ENCODE results near the gene PLCB1.
A peak's percentile ranks its signal among the peaks of the same experiment; 100 is the strongest.
"Not testable (repeated sequence)": the region's sequence is repeated elsewhere in the genome, so short reads cannot be mapped to it uniquely, and the experiment has no call there.

Gene PLCB1

DNA sequence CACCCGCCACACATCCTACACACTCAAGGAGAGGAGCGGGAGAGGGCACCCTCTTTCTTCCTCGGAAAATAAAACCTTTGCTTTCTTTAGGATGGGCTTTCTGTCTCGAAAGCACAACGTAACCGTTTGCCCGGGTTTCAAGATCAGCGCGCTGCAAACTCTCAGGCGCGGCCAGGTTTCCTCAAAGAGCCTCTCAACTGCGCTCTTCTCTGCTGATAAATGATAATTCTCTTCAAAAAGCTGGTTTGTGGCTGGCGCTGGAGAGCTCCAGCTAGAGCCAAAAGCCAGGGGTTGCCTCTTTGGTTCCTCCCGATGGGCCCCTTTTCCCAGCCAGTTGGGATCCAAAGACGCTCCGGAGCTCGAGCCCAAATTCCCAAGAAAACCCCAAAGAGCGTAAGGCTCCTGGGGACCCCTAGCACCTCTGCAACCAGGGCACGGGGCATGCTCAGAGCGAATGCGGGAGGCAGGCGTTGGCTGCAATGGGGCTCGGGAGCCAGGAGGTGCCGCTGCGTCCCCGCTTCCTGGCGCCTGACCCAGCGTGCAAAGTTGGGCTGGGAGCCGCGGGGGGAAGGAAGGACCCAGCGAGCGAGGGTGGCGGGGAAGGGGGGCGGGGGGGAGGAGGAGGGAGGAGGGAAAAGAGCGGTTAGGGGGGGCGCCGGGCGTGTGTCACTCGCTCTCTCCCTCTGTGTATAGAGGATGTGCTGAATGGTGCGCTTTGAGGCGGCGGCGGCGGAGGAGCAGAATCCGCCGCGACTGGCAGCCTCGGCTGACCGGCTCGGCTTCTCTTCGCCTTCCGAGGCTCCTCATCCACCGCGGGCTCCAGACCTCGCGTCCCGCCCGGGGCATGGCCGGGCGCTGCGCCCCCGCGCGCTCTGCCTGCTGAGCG lies at the start of gene PLCB1:
Gene PLCB1 (plus strand): TSS at position 669 of the 886 bp plus-strand sequence. CDS start 386 bp downstream, outside the sequence.
- DNase-seq (ENCODE audit: extremely low read depth in 1 of 2, low read depth in 1 of 2) = peak; percentile 41 to 50

DNA sequence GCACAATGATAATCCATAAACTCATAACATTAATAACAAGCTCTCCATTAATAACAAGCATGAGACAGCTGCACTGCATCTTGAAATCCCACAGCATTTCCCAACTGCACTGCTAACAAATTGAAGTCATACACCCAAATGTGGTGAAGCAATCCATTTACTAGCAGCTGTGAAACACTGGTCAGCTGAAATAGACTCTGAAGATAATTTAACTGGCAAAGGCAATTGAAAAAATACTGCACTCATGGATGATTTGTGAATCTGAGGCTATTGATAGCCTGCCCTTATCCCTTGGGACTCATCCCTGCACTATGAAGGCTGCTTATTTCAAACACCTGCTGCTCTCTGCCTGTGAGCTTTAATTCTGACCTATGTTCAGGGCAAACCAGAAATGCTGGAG lies 49.1 kb upstream of the PLCB1 start:
- DNase-seq (ENCODE audit: extremely low read depth in 1 of 2, low read depth in 1 of 2) = no peak

DNA sequence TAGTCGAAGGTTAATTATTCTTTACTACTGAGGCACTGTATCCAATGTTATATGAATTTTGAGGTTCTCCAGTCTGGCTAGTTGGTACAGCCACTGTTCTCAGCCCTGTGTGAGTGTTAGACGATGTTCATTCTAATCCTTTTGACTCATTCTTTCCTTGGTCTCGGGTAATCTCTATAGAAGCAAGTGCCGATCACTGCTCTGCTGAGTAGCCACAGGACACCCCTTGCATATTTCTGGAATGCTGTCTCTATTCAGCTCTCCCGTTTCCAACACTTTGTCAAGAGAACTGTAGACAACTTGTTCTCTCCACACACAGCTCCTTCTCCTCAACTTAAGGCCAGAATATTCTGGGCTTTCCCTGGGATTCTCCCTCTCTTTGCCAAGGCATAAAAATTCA lies 42.4 kb upstream of the PLCB1 start:
- no peak for DNase-seq (ENCODE audit: extremely low read depth in 1 of 2, low read depth in 1 of 2)

DNA sequence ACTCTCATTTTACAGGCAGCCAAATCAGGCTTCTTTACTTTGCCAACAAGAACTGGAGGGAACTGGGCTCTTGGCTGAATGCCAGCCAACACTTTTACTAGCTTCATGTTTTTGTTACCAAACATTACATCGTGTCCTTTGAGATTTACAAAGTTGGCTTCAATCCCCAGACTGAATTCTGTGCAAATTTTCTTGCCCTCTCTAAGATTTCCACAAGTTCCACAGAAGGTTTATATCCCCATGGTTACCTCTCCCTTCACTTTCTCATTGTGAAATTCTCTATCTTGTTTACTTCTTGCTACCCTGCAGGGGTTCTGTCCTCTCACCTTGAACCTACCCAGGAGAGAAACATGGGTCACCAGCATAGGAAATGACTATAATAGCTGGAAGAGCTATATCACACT lies 37.6 kb upstream of the PLCB1 start:
- DNase-seq (ENCODE audit: extremely low read depth in 1 of 2, low read depth in 1 of 2) = no peak

DNA sequence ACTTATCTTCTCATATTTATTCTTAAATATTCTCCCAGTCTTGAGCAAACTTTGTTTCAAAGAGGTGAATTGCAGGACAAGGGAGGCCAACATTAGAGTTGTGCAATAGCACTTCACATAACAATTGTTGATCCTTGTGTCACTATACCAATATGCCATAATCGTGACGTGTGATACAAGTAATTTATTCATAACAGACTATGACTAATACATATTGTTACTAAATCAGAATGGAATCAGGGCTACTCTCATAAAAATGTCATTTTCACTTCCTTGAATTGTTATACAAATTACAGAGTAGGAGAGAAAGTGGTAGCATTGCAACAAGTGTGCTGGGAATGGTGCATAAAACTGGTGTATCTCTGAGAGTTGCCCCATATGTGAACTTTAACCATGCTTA lies 37.2 kb upstream of the PLCB1 start:
- no peak for DNase-seq (ENCODE audit: extremely low read depth in 1 of 2, low read depth in 1 of 2)

DNA sequence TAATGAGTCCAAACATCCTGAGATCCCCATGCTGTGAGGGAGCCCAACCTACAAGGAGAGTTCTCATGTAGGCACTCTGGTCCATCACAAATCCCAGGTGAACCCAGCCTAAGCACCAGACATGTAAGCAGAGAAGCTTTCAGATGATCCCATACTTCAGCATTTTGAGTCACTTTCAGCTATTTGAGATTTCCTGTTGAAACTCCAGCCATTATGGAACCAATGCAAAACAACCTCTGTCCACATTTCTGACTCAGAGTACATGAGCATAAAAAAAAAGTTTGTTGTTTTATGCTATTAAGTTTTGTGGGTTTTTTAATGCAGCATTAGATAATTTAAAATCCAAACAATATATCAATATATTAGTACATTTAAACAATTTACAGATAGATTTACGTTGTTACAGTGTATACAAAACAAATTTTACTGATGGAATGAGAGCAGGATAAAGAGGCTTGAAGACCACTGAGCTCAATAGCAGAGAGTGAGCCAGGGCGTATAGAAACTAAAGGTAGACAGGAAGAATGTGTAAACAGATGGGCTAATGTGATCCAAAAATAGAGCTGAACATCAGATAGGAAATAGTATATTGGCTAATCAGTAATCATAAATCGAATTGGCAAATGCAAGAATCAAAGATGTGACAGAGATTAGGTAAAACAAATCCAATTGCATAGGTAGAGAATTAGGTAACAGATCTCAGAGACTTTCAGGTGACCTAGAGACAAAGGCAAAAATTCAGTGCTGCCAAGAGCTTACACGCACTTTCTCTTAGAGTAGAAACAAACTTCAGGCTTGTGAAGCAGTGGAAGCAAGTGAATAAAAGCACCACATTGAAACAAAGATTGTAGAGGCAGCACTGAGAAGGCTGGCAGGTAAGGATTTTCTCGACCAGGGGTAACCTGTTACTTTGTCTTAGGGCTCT lies 36.2 kb upstream of the PLCB1 start:
- no peak for DNase-seq (ENCODE audit: extremely low read depth in 1 of 2, low read depth in 1 of 2)

DNA sequence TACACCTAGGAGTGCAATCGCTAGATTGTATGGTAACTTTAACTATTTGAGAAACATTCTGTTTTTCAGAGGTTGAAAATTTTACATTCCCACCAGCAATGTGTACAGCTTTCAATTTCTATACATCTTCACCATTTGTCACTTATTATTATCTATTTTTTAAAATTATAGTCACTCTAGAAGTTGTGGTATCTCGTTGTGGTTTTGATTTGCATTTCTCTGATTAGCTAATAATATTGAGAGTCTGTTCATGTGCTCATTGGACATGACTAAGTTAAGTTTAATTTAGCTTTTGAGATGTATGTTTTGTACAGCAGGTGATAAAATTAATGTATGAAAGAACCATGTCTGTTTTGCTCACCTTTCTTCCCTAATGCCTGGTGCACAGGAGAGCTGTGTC lies 34.8 kb upstream of the PLCB1 start:
- no peak for DNase-seq (ENCODE audit: extremely low read depth in 1 of 2, low read depth in 1 of 2)

DNA sequence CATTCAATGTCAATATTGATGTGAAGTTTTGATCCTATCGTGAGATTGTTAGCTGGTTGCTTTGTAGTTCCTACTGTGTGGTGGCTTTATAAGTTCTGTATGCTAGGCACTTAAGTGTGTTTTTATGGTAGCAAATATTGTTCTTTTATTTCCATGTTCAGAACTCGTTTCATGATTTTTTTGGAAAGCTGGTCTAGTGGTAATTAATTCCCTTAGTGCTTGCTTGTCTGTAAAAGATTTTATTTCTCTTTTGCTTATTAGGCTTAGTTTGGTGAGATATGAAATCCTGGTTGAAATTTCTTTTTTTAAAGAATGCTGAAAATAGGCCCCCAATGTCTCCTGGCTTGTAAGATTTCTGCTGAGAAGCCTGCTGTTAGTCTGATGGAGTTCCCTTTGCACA lies 27.8 kb upstream of the PLCB1 start:
- no peak for DNase-seq (ENCODE audit: extremely low read depth in 1 of 2, low read depth in 1 of 2)

DNA sequence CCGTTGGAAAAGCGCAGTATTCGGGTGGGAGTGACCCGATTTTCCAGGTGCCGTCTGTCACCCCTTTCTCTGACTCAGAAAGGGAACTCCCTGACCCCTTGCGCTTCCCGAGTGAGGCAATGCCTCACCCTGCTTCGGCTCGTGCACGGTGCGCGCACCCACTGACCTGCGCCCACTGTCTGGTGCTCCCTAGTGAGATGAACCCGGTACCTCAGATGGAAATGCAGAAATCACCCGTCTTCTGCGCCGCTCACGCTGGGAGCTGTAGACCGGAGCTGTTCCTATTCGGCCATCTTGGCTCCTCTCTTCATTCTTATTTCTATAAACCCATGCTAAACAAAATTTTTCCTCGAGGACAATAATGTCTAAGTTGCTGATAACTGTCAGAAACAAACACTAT lies 17.5 kb upstream of the PLCB1 start:
- DNase-seq (ENCODE audit: extremely low read depth in 1 of 2, low read depth in 1 of 2) = not testable (repeated sequence)

DNA sequence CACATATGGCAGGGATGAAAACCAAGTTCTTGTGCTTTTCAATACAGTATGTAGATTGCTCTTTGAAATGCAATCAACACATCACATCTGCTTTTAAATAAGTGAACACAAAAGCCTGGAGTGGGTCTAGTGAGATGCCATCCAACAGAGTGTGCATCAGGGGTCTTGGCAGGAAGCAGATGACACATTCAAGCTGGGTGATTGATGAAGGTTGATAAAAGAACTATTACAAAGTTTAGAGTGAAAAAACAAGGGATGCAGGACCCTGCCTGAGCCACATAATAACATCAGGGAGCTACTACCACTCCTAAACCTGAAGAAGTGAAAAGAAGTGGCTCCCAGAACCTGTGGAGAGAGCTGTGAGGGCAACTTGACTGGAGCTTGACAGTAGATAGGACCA lies 16.6 kb upstream of the PLCB1 start:
- no peak for DNase-seq (ENCODE audit: extremely low read depth in 1 of 2, low read depth in 1 of 2)

DNA sequence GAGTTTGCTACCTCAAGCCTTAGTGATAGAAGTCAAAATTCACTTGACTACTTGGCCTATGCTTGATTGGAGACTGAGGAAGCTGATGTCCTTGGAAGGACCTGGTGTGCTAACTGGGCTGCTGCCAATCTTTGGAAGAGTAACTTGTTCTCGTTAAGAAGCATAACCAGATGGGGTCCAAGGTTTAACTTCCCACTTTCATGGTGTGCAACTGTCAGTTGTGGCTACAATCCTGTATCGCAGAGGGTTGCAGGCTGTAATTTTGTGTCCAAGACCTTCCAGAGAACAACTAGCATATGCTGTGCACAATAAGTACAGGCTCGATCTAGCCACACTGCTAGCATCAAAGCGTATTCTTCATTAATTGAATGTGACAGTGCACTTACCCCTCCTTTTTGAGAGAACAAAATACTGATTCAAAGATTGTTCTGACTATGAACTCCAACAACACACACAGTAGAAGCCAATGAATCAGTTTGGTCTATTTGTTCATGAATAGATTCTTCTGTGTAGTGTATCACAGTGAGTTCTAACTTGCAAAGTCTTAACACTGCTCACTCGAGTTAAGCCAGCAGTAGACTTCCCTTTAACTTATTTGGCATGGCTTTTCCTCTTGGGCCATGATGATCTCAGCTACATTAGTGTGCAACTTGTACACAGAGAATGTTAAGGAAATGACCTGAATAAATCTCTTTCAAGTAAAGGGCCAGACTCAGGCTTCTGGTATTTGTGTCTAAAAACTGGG lies 15.8 kb upstream of the PLCB1 start:
- no peak for DNase-seq (ENCODE audit: extremely low read depth in 1 of 2, low read depth in 1 of 2)

DNA sequence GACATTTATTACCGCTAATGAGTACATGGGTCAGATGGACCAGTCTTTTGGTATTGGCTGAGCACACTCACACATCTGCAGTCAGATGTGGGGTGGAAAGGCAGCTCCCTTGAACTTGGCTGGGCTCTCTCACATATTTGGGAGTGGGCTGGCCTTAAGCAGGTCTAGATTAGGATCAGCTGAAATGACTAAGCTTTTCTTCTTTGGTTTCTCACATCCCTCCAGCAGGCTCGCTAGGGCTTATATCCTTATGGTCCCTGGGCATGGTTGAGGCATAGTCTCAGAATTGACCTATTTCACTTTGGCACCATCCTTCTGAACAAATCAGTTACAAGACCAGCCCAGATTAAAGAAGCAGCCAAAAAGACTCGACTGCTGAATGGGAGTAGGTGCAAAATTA lies 14.4 kb upstream of the PLCB1 start:
- DNase-seq (ENCODE audit: extremely low read depth in 1 of 2, low read depth in 1 of 2) = no peak

DNA sequence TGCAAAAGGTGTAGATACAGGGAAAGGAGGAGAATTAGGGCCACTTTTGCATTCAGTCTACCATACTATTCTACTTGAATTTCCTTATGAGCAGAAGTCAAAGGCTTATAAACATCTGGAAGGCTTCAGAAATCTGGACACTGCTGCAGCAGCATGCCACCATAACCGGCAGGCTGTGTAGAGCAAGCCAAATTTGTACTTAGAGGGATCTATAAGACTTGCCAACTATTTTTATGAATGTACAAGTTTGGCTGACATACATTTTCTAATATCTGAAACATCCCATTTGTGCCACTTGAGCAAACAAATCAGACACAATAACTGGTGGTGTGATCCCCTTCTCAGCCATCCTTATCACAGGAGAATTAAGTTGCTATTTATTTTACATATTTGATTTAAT lies 14.0 kb upstream of the PLCB1 start:
- DNase-seq (ENCODE audit: extremely low read depth in 1 of 2, low read depth in 1 of 2) = no peak

DNA sequence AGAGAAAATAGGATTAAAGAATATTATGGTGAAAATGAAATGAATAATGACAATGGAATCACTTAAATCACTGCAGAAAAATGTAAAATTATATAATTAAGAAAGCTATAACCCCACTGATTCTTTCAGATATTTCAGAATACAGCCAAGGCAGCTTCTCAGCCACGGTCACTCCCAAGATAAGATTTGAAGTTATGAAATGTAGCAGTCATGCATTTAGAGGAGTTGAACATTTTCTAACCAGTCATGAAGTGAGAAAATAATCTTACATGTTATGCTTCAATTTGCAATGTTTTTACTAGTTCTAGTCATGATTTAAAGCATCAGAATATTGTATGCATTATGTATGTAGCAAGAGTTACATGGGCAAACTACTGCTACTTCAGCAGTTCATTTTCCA lies 13.3 kb upstream of the PLCB1 start:
- no peak for DNase-seq (ENCODE audit: extremely low read depth in 1 of 2, low read depth in 1 of 2)

DNA sequence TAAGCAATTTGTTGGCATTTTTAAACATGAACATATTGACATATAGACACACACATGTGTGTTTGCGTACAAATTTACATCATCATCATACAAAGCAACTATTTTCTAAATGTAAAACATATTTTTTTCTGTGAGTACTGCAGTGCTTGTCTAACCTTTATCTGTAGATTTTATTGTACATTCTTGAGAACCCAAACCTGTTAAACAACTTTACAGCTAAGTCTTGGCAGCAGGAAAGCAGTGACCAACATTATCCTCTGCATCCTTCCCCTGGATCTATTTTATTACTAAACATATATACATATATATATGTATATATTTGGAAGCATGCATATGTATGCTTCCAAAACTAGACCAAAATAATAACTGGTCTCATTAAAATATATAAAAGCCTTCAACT lies 10.4 kb upstream of the PLCB1 start:
- DNase-seq (ENCODE audit: extremely low read depth in 1 of 2, low read depth in 1 of 2) = no peak

DNA sequence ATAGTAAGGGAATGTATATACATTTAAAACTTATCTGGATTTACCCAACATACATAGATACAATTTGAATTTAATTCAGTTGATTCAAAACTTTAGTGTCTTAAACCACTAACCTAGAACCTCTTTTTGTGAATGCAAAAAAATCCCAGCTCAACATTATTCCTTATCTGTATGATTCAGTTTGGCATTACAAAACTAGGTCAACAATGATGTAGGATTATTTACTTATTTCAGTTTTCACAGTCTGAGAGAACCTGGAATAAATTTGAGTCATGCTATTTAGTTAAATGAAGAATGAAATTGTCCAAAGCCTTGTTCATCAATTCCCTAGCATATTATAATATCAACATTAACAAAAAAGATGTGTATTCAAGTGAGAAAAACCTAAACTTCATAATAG lies 7.4 kb upstream of the PLCB1 start:
- no peak for DNase-seq (ENCODE audit: extremely low read depth in 1 of 2, low read depth in 1 of 2)

DNA sequence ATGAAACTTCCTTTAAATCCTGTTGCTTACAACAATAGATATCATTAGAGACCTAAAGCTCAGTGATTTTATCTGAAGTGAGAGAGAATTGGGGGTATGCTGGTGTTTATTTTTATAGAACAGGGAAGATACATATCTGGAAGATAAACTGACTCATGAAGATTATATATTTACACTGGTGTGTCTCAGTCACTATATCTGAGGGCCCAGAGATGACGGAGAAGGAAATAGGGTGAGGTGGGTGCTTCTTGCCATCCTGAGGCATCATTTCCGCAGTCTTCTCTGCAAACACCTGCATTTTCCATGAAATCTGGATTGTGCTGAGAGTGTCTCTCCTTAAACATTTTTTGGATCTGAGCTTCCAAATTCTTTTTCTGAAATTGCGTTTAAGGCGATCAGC lies 5.9 kb upstream of the PLCB1 start:
- DNase-seq (ENCODE audit: extremely low read depth in 1 of 2, low read depth in 1 of 2) = no peak

DNA sequence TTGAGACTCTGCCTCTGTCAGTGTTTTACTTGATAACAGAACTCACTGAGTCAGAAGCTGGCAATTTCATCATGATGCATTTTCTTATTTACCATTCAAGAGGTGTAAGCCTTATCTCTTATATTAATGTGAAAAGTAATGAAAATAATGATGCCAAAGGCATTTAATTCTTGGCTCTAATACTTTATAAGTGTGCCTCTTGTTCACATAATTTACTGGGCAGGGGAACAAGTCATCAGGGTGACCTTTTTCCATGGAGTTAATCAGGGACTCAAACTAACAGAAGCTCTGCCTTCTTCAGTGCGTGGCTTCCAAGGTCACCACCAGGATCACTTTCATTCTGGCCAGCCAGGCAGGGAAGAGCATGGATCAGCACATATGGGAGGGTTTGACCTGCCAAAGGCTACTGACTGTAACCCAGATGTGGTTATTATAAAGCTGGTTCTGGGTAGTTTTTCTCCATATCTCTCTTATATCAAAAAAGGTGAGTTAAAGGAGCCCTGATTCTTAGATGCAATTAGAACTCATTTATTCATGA lies 5.2 kb upstream of the PLCB1 start:
- no peak for DNase-seq (ENCODE audit: extremely low read depth in 1 of 2, low read depth in 1 of 2)

DNA sequence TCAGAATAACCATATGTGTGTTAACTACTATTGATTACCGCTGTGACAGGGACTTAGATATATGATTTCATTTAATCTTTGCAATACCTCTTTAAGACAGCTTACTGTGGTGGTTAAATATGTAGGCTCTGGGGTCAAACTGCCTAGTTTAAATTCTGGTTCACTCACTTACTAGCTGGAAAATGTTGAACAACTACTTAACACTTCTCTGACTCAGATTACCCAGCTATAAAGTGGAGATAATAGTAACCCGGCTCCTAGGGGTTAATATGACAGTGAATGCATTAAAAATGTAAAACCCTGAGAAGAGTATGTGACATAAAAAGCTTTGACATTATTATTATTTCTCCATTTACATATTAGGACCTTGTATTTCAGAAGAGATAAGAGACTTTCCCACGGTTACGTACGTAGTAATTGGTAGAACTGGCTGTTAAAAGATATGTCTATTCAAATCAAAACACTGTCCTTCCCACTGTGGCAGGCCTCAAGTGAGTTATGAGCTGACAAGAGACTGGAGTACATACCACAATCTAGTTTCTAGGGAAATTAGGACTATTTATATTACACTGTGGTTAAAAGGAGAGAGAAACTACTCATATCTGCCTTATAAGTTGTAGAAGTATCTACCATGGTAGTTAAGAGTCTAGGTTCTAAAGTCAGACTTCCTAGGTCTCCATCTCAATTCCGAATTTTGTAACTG lies 4.4 kb upstream of the PLCB1 start:
- DNase-seq (ENCODE audit: extremely low read depth in 1 of 2, low read depth in 1 of 2) = no peak

DNA sequence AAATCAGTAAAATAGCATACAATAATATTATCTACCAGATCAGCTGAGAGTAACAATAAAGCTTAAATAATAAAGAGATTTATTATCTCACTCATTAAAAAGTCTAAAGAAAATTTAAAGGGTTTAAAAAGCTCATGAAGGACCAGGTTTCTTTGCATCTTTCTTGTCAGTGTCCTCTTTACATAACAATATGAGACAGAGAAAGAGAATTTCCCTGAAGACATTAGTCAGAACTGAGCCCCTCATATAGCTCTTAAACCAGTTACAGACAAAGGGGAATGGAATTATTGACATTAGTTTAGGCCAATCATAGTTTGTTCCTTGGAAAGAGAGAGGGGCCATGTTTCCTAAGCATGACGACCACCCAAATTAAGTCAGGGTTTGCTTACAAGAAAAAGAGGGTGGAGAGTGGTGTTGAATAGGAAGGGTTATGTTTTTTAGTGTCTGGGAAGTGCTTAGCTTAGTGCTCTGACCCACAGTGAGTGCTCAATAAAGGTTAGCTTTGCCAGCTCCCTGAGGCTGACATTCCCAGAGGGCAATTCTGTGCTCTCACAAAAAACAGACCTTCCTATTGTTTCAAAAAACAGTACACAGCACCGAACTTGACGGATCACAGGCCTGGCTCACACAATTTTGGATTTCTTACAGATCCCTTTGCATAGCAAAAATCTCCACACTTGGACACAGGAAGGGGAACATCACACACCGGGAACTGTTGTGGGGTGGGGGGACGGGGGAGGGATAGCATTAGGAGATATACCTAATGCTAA lies 3.6 kb upstream of the PLCB1 start:
- no peak for DNase-seq (ENCODE audit: extremely low read depth in 1 of 2, low read depth in 1 of 2)
